CD4-positive, alpha-beta T cell treated with Interleukin-4 for 1 hour (primary cell): Measurements from ENCODE around the gene OR1F1.
"Not testable (repeated sequence)": the region's sequence is repeated elsewhere in the genome, so short reads cannot be mapped to it uniquely, and the experiment has no call there.

Source experiments
- DNase-seq, 2 donors: peaks; one replicate each; pipeline ENCODE4 v3.0.0-alpha.2; 2020 to 2022

OR1F1 gene

GRCh38 chr16:3187798-3188674, at the start of gene OR1F1:
OR1F1 (plus strand) TSS chr16:3188204.
- peak; percentile 60 to 63 for DNase-seq

DNA sequence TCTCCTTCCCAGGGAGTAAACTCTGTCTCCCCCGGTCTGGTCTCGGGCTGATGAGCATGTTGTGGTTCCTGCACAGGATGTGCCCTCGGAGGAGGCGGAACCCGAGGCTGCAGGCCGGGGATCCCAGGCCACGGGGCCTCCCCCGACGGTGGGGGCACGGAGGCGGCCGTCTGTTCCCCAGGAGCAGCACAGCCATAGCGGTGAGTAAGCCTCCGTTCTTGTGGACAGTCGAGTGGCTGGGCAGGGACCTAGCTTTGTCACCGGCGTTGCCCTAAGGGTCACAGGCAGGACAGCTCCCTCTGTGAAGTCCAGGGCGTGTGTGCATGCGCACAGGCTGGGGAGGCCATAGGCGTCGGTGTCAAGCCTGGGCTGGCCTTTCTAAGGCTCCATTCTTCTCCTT, 49.7 kb upstream of the OR1F1 start:
- DNase-seq, result no peak

GRCh38 chr16:3138823-3139426, 49.1 kb upstream of the OR1F1 start:
- no peak for DNase-seq

GRCh38 chr16:3139561-3139960, 48.4 kb upstream of the OR1F1 start:
- DNase-seq, result not testable (repeated sequence)

DNA sequence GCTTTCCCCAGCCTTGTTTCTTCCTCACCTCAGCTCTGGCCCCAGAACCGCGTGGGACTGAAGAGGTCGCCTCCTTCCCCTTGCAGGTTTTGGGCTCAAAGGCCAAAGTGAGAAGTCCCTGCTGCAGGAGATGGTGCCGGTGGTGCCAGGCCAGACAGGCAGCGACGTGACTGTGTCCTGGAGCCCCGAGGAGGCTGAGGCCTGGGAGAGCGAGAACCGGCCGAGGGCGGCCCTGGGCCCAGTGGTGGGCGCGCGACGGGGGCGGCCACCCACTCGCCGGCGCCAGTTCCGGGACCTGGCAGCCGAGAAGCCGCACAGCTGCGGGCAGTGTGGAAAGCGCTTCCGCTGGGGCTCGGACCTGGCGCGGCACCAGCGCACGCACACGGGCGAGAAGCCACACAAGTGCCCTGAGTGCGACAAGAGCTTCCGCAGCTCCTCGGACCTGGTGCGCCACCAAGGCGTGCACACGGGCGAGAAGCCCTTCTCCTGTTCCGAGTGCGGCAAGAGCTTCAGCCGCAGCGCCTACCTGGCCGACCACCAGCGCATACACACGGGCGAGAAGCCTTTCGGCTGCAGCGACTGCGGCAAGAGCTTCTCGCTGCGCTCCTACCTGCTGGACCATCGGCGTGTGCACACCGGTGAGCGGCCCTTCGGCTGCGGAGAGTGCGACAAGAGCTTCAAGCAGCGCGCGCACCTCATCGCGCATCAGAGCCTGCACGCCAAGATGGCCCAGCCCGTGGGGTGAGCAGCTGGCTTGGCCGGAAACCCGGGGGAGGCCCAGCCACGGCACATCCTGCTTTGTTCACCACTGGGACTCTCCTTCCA, 47.2 kb upstream of the OR1F1 start:
- no peak for DNase-seq

DNA sequence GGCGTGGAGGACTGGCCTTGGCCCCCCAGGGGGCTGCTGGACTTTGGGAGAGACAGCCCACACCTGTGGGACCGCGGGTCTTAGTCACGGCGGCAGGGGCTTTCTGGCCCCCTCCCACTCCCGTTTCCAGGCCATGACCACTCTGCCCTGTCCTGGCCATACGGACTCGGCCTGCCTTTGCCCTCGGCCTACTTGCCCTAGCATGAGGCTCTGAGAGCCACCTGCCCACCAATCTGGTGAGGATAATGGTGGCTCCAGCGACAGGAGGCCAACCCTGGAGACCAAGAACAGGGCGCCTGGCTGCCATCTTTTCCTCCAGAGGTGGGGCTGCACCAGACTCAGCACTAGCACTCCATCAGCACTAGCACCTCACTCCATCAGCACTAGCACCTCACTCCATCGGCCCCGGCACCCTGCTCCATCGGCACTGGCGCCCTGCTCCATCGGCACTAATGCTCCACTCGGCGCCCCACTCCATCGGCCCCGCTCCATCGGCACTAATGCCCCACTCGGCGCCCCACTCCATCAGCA, 46.2 kb upstream of the OR1F1 start:
- DNase-seq, result no peak

DNA sequence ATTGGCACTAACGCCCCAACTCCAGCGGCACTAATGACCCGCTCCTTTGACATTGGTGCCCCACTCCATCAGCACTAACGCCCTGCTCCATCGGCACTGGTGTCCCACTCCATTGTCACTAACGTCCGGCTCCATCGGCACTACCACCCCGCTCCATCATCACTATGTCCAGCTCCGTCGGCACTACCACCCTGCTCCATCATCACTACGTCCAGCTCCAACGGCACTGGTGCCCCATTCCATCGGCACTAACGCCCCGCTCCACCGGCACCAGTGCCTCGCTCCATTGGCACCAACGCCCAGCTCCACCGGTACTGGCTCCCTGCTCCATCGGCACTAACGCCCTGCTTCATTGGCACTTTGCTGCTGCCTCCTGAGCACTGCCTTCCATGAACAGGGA, 45.7 kb upstream of the OR1F1 start:
- no peak for DNase-seq

GRCh38 chr16:3142770-3143169, 45.2 kb upstream of the OR1F1 start:
- no peak for DNase-seq

- no peak for DNase-seq
These were observed 44.8 kb upstream of the OR1F1 start for GRCh38 chr16:3143189-3143588.

- DNase-seq, result no peak
These were observed 44.2 kb upstream of the OR1F1 start for GRCh38 chr16:3143598-3144320.

GRCh38 chr16:3144321-3144983, 43.6 kb upstream of the OR1F1 start:
- DNase-seq, result no peak

- no peak for DNase-seq
These were observed 42.9 kb upstream of the OR1F1 start for GRCh38 chr16:3145151-3145550.

DNA sequence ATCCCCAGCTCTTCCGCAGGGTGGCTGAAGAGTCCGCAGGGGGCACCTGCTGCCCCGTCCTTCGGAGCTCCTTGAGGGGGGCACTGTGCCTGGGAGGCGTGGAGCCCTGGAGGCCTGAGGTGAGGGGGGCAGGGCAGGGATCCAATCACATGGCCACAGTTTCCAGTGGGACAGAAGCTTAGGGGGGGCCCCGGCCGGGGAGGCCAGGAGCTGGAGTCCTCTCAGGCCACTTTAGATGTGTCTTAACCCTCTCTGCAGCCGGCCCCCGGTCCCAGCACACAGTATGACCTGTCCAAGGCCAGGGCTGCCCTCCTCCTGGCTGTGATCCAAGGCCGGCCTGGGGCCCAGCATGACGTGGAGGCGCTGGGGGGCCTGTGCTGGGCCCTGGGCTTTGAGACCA, 42.3 kb upstream of the OR1F1 start:
- no peak for DNase-seq

GRCh38 chr16:3147046-3147756, 40.8 kb upstream of the OR1F1 start:
- DNase-seq, result no peak

GRCh38 chr16:3147757-3148104, 40.3 kb upstream of the OR1F1 start:
- no peak for DNase-seq

DNA sequence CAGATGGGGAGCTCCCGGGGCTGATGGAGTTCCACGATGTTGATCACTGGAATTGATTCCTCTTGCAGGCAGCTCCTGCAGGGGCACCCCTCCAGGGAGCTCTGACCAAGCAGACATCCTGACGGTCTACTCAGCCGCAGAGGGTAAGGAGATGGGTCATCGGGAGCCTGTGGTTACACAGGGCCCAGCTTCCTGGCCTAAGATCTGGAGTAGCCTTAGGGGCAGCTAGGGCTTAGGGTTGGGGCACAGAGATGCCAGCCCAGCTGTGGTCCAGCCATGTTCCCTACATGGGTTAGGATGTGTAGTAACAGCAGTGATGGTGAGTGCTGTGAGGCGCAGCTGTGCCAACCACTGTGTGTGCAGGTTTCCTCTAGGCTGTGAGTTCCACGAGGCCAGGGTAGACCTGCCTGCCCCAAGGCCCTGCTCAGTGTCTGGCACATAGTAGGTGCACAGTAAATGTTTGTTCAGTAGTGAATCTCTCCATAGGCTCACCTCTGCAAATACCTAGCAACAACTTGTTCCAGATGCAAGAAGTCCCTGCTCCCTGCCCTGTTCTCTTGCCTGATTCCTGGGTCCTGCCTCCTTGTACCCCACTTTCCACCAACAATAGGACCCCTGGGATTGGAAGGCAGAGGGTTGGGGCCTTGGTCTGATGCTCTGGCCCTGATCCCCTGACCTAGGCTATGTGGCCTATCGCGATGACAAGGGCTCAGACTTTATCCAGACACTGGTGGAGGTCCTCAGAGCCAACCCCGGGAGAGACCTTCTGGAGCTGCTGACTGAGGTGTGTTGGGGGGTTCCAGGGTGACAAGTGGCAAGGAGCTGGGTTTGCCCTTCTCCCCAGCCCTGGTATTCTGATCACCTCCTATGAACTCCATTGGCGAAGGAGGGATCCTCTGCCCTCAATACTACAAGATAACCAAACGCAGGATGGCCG, 39.5 kb upstream of the OR1F1 start:
- no peak for DNase-seq

- no peak for DNase-seq
These were observed 38.8 kb upstream of the OR1F1 start for GRCh38 chr16:3149193-3149530.

GRCh38 chr16:3149630-3150345, 38.2 kb upstream of the OR1F1 start:
- DNase-seq, result peak; percentile 54 to 56

- peak; percentile 97 to 99 for DNase-seq
These were observed 37.4 kb upstream of the OR1F1 start for GRCh38 chr16:3150346-3151218.
